ENCODE results near the gene ADGRF5.

DNA sequence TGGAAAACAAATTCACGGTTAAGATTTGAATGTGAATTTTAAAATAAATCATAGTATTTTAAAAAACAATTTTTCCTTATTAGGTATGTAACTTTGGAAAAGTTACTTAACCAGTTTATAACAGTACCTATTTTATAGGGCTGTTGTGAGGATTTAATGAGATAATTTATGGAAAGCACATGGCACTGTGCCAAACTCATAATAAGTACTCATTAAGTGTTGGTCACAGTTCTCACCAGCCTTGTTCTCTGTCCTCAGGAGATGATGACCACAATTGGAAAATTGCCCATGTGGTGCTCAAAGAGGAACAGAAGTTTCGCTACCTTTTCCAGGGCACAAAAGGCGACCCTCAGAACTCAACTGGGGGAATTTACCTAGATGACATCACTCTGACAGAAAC is 88.9 kb downstream of the ADGRF5 start:
- TF ChIP-seq POLR2A (IDR thresholded peaks at IDR 0.05) (no peak), CTCF (IDR thresholded peaks at IDR 0.05) (no peak)

Measured in heart left ventricle (tissue), 13 donors.